Left lung (tissue), 10 donors: ENCODE data around the gene MGA. TPM values are rescaled to one million over a fixed set of nuclear protein-coding genes. Genes with fewer than 3 reads are reported as not detected.
"Not testable (repeated sequence)": the region's sequence is repeated elsewhere in the genome, so short reads cannot be mapped to it uniquely, and the experiment has no call there.

Source experiments
- ATAC-seq: fragments of 200-7000 bp; cut with Tn5 transposase; one replicate; pipeline ENCODE4 v1.9.1; 2020; ENCODE audit warnings: moderate library complexity
- DNase-seq, 4 donors: peaks; one replicate each; pipeline ENCODE4 v3.0.0-alpha.2; 2013 to 2020
- H3K27ac ChIP-seq, 2 donors: fragments of 200-600 bp; sonication (generic) in 1 of 2; one replicate each; pipeline versions ENCODE4 v1.5.0 to v1.8.0; 2020 to 2021
- H3K27me3 ChIP-seq, 2 donors: fragments of 200-600 bp; sonication (generic) in 1 of 2; one replicate each; pipeline versions ENCODE4 v1.5.0 to v1.8.0; 2020 to 2021
- H3K36me3 ChIP-seq, 2 donors: fragments of 200-600 bp; sonication (generic) in 1 of 2; one replicate each; pipeline versions ENCODE4 v1.5.0 to v1.8.0; 2020 to 2021
- H3K4me1 ChIP-seq, 2 donors: fragments of 200-600 bp; one replicate each; pipeline ENCODE4 v1.8.0; 2021
- H3K4me3 ChIP-seq, 2 donors: fragments of 200-600 bp; sonication (generic) in 1 of 2; one replicate each; pipeline versions ENCODE4 v1.5.0 to v1.8.0; 2020 to 2021; ENCODE audit warnings: mild to moderate bottlenecking in 1 of 2
- H3K9me3 ChIP-seq, 2 donors: fragments of 200-600 bp; sonication (generic) in 1 of 2; one replicate each; pipeline versions ENCODE4 v1.5.0 to v1.8.0; 2020 to 2021
- CTCF ChIP-seq, 2 donors: fragments of 200-600 bp; sonication (generic) in 1 of 2; IDR thresholded peaks; one replicate each; pipeline versions ENCODE4 v1.5.0 to v1.8.0; 2021; ENCODE audit warnings: antibody characterized with exemption in 2 of 2
- intact Hi-C, 2 donors: fragments of 100-400 bp; cut with DNase I; formaldehyde crosslinking; loops; one replicate each; pipeline versions ENCODE4 v1.11.2 to v1.14.2; 2022
- polyA plus RNA-seq, 6 donors: library from polyadenylated mRNA; unstranded; fragments of 120-200 nt; gene quantifications; one replicate each; pipeline ENCODE4 v1.2.1, GENCODE V29; 2013; ENCODE audit not compliant: insufficient read length in 6 of 6
- total RNA-seq, 2 donors: library from RNA; stranded (reverse); fragmentation: NEBNext Ultra II Directional; extraction: Animal tissue kit (Norgen Biotek cat#: 25700); gene quantifications; one replicate each; pipeline ENCODE4 v1.2.1, GENCODE V29; 2021
- donor health status: DM: no; HTN: yes; CAD: no.
- donor health status: DM: no; HTN: no; CAD: no.

The MGA gene
- total and polyA plus RNA-seq, 8 donors: 33.4 to 41.7 (median 39.2) TPM

- Histone ChIP-seq H3K9me3 (no peaks in the 10 kb centered on the region), H3K27ac (no peak overlapping the region), H3K36me3 (peaks cover 0 to 60% of the 10 kb centered on the region in 2 donors), H3K27me3 (no peaks in the 10 kb centered on the region), H3K4me3 (no peak overlapping the region), H3K4me1 (peaks cover 0 to 8% of the 10 kb centered on the region in 2 donors)
- TF ChIP-seq CTCF (IDR thresholded peaks at IDR 0.05): no peak
- ATAC-seq: no peak
- intact Hi-C loops: no loop called here
- DNase-seq: no peak
Measured at GRCh38 chr15:41732483-41732882, 72.3 kb downstream of the MGA start.

GRCh38 chr15:41734079-41734478, 73.9 kb downstream of the MGA start:
- no peak overlapping the region for H3K4me3 ChIP-seq
- H3K27me3 ChIP-seq: no peaks in the 10 kb centered on the region
- H3K4me1 ChIP-seq: peaks cover 0 to 8% of the 10 kb centered on the region in 2 donors
- no peak for DNase-seq
- no peak overlapping the region for H3K27ac ChIP-seq
- H3K36me3 ChIP-seq: peaks cover 0 to 64% of the 10 kb centered on the region in 2 donors
- TF ChIP-seq CTCF (IDR thresholded peaks at IDR 0.05): no peak
- intact Hi-C loops: no loop called here
- no peak for ATAC-seq
- H3K9me3 ChIP-seq: no peaks in the 10 kb centered on the region

- Histone ChIP-seq H3K9me3 (no peaks in the 10 kb centered on the region), H3K4me1 (peaks cover 0 to 8% of the 10 kb centered on the region in 2 donors), H3K27me3 (no peaks in the 10 kb centered on the region), H3K27ac (peak overlapping the region; percentile 34 to 53), H3K36me3 (peaks cover 0 to 59% of the 10 kb centered on the region in 2 donors), H3K4me3 (no peak overlapping the region)
- ATAC-seq (peak; percentile 93), DNase-seq (peak in 3 of 4 donors; percentile 17 to 61 (median 51))
- TF ChIP-seq CTCF (IDR thresholded peaks at IDR 0.05): no peak
- intact Hi-C loops: no loop called here
Measured at GRCh38 chr15:41735046-41735445, 74.8 kb downstream of the MGA start.

- Histone ChIP-seq H3K36me3 (peaks cover 0 to 56% of the 10 kb centered on the region in 2 donors), H3K27ac (peak overlapping the region; percentile 34 to 53)
- H3K9me3 ChIP-seq, H3K4me1 ChIP-seq, H3K4me3 ChIP-seq, intact Hi-C loops, DNase-seq, H3K27me3 ChIP-seq: not testable (repeated sequence)
- ATAC-seq: peak; percentile 63
Measured at GRCh38 chr15:41735492-41735891, 75.3 kb downstream of the MGA start.

GRCh38 chr15:41746802-41747201, 86.6 kb downstream of the MGA start:
- no peak for TF ChIP-seq CTCF (IDR thresholded peaks at IDR 0.05)
- Histone ChIP-seq H3K36me3 (peaks cover 0 to 48% of the 10 kb centered on the region in 2 donors), H3K27ac (no peak overlapping the region), H3K4me1 (no peaks in the 10 kb centered on the region), H3K27me3 (no peaks in the 10 kb centered on the region), H3K9me3 (no peaks in the 10 kb centered on the region), H3K4me3 (no peak overlapping the region)
- DNase-seq (no peak), ATAC-seq (no peak)
- intact Hi-C loops: no loop called here

- Histone ChIP-seq H3K36me3 (peaks cover 0 to 62% of the 10 kb centered on the region in 2 donors), H3K4me1 (no peaks in the 10 kb centered on the region), H3K4me3 (no peak overlapping the region), H3K9me3 (no peaks in the 10 kb centered on the region), H3K27me3 (no peaks in the 10 kb centered on the region), H3K27ac (no peak overlapping the region)
- DNase-seq (no peak), ATAC-seq (no peak)
- intact Hi-C loops: no loop called here
- no peak for TF ChIP-seq CTCF (IDR thresholded peaks at IDR 0.05)
Measured at GRCh38 chr15:41756198-41756597, 96.0 kb downstream of the MGA start.
